Endodermal cell (in vitro differentiated cells): ENCODE results near the gene SRPRB. TPM values are rescaled to one million over a fixed set of nuclear protein-coding genes. Genes with fewer than 3 reads are reported as not detected.

Experiments used
- DNase-seq: peaks from one replicate; pipeline ENCODE4 v3.0.0-alpha.2; 2017
- H3K27ac ChIP-seq: 2 replicates; pipeline ENCODE4 v1.5.1; 2013; ENCODE audit warnings: mild to moderate bottlenecking, low read depth, low read length, moderate library complexity
- H3K27me3 ChIP-seq: 2 replicates; pipeline ENCODE4 v1.6.1; 2013; ENCODE audit warnings: mild to moderate bottlenecking, low read length, moderate library complexity; ENCODE audit not compliant: insufficient read depth, control insufficient read depth, poor library complexity, severe bottlenecking
- H3K36me3 ChIP-seq: 2 replicates; pipeline ENCODE4 v1.7.0; 2013; ENCODE audit warnings: mild to moderate bottlenecking, low read length, moderate library complexity; ENCODE audit not compliant: control insufficient read depth, insufficient read depth
- H3K4me1 ChIP-seq: one replicate; pipeline ENCODE4 v1.7.0; 2013; ENCODE audit warnings: low read length; ENCODE audit not compliant: control insufficient read depth, insufficient read depth
- H3K4me3 ChIP-seq: 2 replicates; pipeline ENCODE4 v1.5.1; 2013; ENCODE audit warnings: mild to moderate bottlenecking, low read length, moderate library complexity
- H3K9ac ChIP-seq: 2 replicates; pipeline ENCODE4 v1.6.1; 2013; ENCODE audit warnings: mild to moderate bottlenecking, low read length, moderate library complexity; ENCODE audit not compliant: poor library complexity, severe bottlenecking; ENCODE audit errors: extremely low read depth
- H3K9me3 ChIP-seq: 2 replicates; pipeline ENCODE4 v1.6.1; 2013; ENCODE audit warnings: mild to moderate bottlenecking, low read length, moderate library complexity; ENCODE audit not compliant: control insufficient read depth
- H3K27ac Mint-ChIP-seq: 2 replicates; pipeline ENCODE4 v1.8.0; 2020; ENCODE audit warnings: mixed read lengths
- H3K27me3 Mint-ChIP-seq: 2 replicates; pipeline ENCODE4 v1.8.0; 2021; ENCODE audit warnings: mild to moderate bottlenecking, mixed read lengths; ENCODE audit not compliant: insufficient read depth
- H3K36me3 Mint-ChIP-seq: 2 replicates; pipeline ENCODE4 v1.8.0; 2020; ENCODE audit warnings: low read depth, mixed read lengths
- H3K4me1 Mint-ChIP-seq: 2 replicates; pipeline ENCODE4 v1.8.0; 2020; ENCODE audit warnings: mixed read lengths
- H3K4me3 Mint-ChIP-seq: 2 replicates; pipeline ENCODE4 v1.8.0; 2020; ENCODE audit warnings: mild to moderate bottlenecking, moderate library complexity, mixed read lengths
- H3K9me3 Mint-ChIP-seq: 2 replicates; pipeline ENCODE4 v1.8.0; 2020; ENCODE audit warnings: mild to moderate bottlenecking, mixed read lengths
- WGBS, 2 experiments: methylation state at CpG; one replicate each; pipeline versions ENCODE4 v1.1.5 to v1.1.7; 2013; ENCODE audit warnings: missing lambda C conversion rate in 2 of 2, mixed read lengths in 1 of 2; ENCODE audit not compliant: insufficient coverage in 1 of 2, insufficient read length in 1 of 2; 5-methylcytosine and 5-hydroxymethylcytosine counted together
- total RNA-seq, 2 donors: library from RNA; stranded (reverse); fragmentation: NEBNext Ultra II Directional in 1 of 2; extraction: Animal tissue kit (Norgen Biotek cat#: 25700) in 1 of 2; gene quantifications; 2 replicates in 1 of 2; 3 replicates in 1 of 2; pipeline ENCODE4 v1.2.1, GENCODE V29; 2021
- TF ChIP-seq, protein P1 (sequence below): fragments of 200-600 bp; sonication (generic); conservative IDR thresholded peaks from 2 replicates; pipeline ENCODE4 v1.5.0; 2021; ENCODE audit warnings: antibody characterized with exemption, mild to moderate bottlenecking

SRPRB gene
- total RNA-seq, 2 donors from 2014 or later, result 26.1 to 33.6 TPM

DNA sequence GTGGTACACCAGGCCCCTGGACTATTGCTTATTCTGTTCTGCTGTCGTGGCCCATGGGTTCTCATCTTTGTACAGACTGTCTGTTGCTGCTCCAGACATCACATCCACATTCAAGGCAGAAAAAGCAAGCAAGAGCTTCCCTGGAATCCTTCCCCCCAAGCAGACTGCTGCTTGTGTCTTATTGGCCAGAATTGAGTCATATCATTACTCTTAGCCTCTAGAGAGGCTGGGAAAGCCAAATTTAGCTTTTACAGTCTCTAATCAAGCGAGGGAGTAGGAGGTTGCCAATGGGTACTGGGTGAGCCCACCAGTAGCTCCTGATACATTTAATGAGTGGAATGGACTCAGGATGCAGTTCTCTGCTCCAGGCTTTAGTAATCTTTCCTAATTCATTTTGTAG, 50.7 kb downstream of the SRPRB start:
- Mint-ChIP-seq H3K36me3 (no peaks in the 10 kb centered on the region), H3K9me3 (no peaks in the 10 kb centered on the region), H3K27ac (no peak overlapping the region), H3K4me1 (peaks cover 4% of the 10 kb centered on the region), H3K4me3 (no peak overlapping the region), H3K27me3 (peaks cover 10% of the 10 kb centered on the region)
- H3K27ac ChIP-seq, result no peak overlapping the region
- no peak overlapping the region for H3K9ac ChIP-seq
- 91 to 100% methylated on average over 1 to 2 of the region's 2 CpGs for WGBS, 2 experiments
- H3K4me1 ChIP-seq, result no peaks in the 10 kb centered on the region
- H3K36me3 ChIP-seq, result no peaks in the 10 kb centered on the region
- TF ChIP-seq, protein P1, sequence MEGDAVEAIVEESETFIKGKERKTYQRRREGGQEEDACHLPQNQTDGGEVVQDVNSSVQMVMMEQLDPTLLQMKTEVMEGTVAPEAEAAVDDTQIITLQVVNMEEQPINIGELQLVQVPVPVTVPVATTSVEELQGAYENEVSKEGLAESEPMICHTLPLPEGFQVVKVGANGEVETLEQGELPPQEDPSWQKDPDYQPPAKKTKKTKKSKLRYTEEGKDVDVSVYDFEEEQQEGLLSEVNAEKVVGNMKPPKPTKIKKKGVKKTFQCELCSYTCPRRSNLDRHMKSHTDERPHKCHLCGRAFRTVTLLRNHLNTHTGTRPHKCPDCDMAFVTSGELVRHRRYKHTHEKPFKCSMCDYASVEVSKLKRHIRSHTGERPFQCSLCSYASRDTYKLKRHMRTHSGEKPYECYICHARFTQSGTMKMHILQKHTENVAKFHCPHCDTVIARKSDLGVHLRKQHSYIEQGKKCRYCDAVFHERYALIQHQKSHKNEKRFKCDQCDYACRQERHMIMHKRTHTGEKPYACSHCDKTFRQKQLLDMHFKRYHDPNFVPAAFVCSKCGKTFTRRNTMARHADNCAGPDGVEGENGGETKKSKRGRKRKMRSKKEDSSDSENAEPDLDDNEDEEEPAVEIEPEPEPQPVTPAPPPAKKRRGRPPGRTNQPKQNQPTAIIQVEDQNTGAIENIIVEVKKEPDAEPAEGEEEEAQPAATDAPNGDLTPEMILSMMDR, result no peak
- no peaks in the 10 kb centered on the region for H3K27me3 ChIP-seq
- no peak for DNase-seq
- no peak overlapping the region for H3K4me3 ChIP-seq
- H3K9me3 ChIP-seq, result no peaks in the 10 kb centered on the region

DNA sequence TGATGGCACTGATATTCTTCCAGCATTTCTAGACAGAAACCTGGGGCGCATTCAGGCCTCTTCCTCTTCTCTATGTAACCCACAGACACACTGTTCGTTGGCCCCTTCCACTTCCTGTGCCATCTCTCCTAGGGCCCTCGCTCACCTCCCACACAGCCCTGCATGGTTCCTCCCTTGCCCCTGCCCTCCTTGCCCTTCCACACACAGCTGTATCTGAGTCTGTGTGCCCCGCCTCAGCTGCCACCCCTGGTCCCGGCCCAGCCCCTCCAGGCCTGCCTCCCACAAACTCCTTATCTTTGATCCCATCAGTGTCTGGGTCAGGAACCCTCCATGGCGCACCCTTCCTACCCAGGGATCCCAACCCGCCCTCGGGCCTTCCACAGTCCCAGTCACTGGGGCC, 52.2 kb downstream of the SRPRB start:
- Histone ChIP-seq H3K4me3 (no peak overlapping the region), H3K9me3 (no peaks in the 10 kb centered on the region), H3K36me3 (no peaks in the 10 kb centered on the region), H3K27ac (no peak overlapping the region), H3K27me3 (no peaks in the 10 kb centered on the region), H3K9ac (no peak overlapping the region), H3K4me1 (no peaks in the 10 kb centered on the region)
- no peaks in the 10 kb centered on the region for H3K36me3 Mint-ChIP-seq
- no peak for DNase-seq
- H3K27me3 Mint-ChIP-seq, result peaks cover 4% of the 10 kb centered on the region
- H3K4me1 Mint-ChIP-seq, result no peaks in the 10 kb centered on the region
- no peak overlapping the region for H3K27ac Mint-ChIP-seq
- no peaks in the 10 kb centered on the region for H3K9me3 Mint-ChIP-seq
- no peak overlapping the region for H3K4me3 Mint-ChIP-seq
- TF ChIP-seq, protein P1, result no peak
- 91 to 100% methylated on average over 2 to 8 of the region's 8 CpGs for WGBS, 2 experiments

DNA sequence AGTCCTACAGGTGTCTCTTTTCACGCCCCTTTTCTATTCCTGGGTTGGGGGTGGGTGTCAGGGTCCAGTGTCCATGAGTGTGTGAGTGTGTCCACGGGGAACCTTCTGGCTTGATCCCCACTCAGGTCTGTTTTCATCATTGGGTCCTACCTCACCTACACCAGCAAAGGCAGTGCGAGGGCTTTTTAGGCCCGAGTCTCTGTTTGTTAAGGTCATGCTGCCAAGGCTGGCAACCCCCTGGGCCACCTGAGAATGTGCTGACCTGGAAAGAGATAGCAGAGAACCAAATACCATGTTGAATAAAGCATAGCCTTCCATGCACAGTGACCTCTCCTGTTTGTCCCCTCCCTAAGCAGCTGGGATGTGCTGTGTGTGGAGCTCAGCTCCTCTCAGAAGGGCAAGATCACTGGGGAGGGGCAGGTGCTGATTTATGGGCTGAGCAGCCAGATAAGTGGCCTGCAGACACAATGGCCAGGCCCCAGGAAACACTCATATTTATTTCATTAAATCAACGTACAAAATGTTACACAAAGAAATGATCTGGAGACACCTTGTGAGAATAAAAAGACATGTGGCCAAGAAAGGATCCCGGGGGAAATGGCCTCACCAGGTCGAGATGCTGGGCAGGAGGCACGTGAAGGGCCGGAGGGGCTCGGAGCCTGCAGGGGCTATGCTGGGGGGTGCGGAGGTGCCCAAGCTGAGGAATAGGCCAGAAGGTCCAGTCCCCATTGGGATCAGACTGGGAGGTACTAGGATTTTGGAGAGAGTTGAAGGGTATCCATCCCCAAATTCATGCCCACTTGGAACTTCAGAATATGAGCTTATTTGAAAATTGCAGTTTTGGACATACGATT, 54.0 kb downstream of the SRPRB start:
- no peaks in the 10 kb centered on the region for H3K4me1 ChIP-seq
- Mint-ChIP-seq H3K4me1 (no peaks in the 10 kb centered on the region), H3K27me3 (no peaks in the 10 kb centered on the region), H3K36me3 (no peaks in the 10 kb centered on the region), H3K9me3 (no peaks in the 10 kb centered on the region), H3K4me3 (no peak overlapping the region), H3K27ac (no peak overlapping the region)
- TF ChIP-seq, protein P1, result no peak
- WGBS, 2 experiments, result 95 to 100% methylated on average over 4 to 12 of the region's 12 CpGs
- no peak overlapping the region for H3K9ac ChIP-seq
- no peak overlapping the region for H3K27ac ChIP-seq
- H3K36me3 ChIP-seq, result no peaks in the 10 kb centered on the region
- no peaks in the 10 kb centered on the region for H3K9me3 ChIP-seq
- H3K4me3 ChIP-seq, result no peak overlapping the region
- H3K27me3 ChIP-seq, result no peaks in the 10 kb centered on the region
- no peak for DNase-seq
